HFFc6 (cell line): ENCODE measurements around the gene COL5A2. TPM values are rescaled to one million over a fixed set of nuclear protein-coding genes. Genes with fewer than 3 reads are reported as not detected.

ENCODE experiments used
- DNase-seq: peaks from one replicate; pipeline ENCODE4 v3.0.0-alpha.2; 2018
- H3K27ac Mint-ChIP-seq: 2 replicates; pipeline ENCODE4 v1.8.0; 2020; ENCODE audit warnings: mild to moderate bottlenecking, mixed read lengths
- H3K27me3 Mint-ChIP-seq: 2 replicates; pipeline ENCODE4 v1.8.0; 2021; ENCODE audit warnings: mild to moderate bottlenecking, moderate library complexity, mixed read lengths; ENCODE audit not compliant: insufficient read depth
- H3K36me3 Mint-ChIP-seq: 2 replicates; pipeline ENCODE4 v1.8.0; 2021; ENCODE audit warnings: low read depth, mixed read lengths
- H3K4me1 Mint-ChIP-seq: 2 replicates; pipeline ENCODE4 v1.8.0; 2020; ENCODE audit warnings: low read depth, mixed read lengths
- H3K4me3 Mint-ChIP-seq: 2 replicates; pipeline ENCODE4 v1.8.0; 2020; ENCODE audit warnings: mild to moderate bottlenecking, moderate library complexity, mixed read lengths
- H3K9me3 Mint-ChIP-seq: 2 replicates; pipeline ENCODE4 v1.8.0; 2020; ENCODE audit warnings: mild to moderate bottlenecking, mixed read lengths
- CTCF ChIP-seq: fragments of 200-600 bp; sonication (generic); IDR thresholded peaks from 2 replicates; pipeline ENCODE4 v1.5.0; 2021; ENCODE audit warnings: antibody characterized with exemption, mild to moderate bottlenecking
- total RNA-seq, 6 experiments: library from RNA; stranded (reverse); fragmentation: NEBNext Ultra II Directional; extraction: Animal tissue kit (Norgen Biotek cat#: 25700); gene quantifications; 2 replicates in 1 of 6; 3 replicates in 5 of 6; pipeline ENCODE4 v1.2.3, GENCODE V29; 2021

COL5A2 gene
- total RNA-seq, 6 experiments from 2014 or later = 265 to 388 (median 303) TPM

- Mint-ChIP-seq H3K27ac (peak overlapping the region; percentile 82), H3K4me1 (peaks cover 75% of the 10 kb centered on the region), H3K4me3 (peak overlapping the region; percentile 72), H3K36me3 (peaks cover 50% of the 10 kb centered on the region), H3K27me3 (no peaks in the 10 kb centered on the region; the same call in 1 of the 2 replicates), H3K9me3 (no peaks in the 10 kb centered on the region)
- no peak for TF ChIP-seq CTCF
- peak; percentile 66 for DNase-seq
Measured at GRCh38 chr2:189143925-189144324, 35.6 kb downstream of the COL5A2 start.

DNA sequence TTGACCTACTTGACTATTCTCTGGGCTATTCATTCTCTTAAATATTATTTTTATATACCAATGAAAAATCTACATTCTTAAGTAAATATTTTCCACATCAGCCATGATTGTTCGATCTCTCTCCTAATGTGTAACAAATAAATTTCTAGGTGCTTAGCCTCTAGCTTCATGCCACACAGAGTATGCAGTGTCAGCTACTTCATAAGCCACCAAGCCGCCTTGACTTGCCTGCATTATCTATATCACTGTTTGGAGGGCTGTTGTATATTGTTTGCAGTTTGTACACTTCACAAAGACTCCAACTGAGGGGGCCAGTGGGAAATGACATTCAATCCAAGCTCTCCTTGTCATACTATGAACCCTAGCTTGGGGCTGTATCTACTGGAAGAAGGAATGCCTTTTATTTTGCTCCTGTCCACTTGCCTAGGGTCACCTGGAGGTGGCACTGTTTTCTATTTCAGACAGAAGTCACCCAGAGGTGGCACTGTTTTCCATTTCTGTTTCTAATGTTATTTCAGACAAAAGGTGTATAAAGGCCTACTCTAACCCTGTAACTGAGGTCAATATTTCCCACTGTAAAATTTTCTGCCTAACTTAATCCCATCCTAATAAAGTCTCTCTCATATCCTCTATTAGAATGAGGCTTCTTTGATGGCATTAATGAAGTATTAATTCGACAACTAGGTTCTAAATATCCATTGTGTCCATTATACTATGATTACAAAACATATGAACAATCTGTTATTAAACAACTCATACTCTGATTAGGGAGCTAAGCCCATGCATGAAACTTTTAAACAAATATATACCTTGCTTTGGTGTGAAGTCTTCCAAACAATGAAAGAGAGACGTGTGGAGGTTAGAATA, 36.4 kb downstream of the COL5A2 start:
- Mint-ChIP-seq H3K36me3 (peaks cover 52% of the 10 kb centered on the region), H3K9me3 (no peaks in the 10 kb centered on the region), H3K27ac (peak overlapping the region; percentile 82), H3K4me3 (peak overlapping the region; percentile 72), H3K27me3 (no peaks in the 10 kb centered on the region; the same call in 1 of the 2 replicates), H3K4me1 (peaks cover 77% of the 10 kb centered on the region)
- DNase-seq = peak; percentile 67
- TF ChIP-seq CTCF = peak; percentile 90

- Mint-ChIP-seq H3K4me1 (peaks cover 71% of the 10 kb centered on the region), H3K27ac (peak overlapping the region; percentile 48; the same call in 1 of the 2 replicates), H3K27me3 (no peaks in the 10 kb centered on the region; the same call in 1 of the 2 replicates), H3K36me3 (peaks cover 40% of the 10 kb centered on the region), H3K9me3 (no peaks in the 10 kb centered on the region), H3K4me3 (no peak overlapping the region)
- TF ChIP-seq CTCF = no peak
- no peak for DNase-seq
Measured at GRCh38 chr2:189138800-189139199, 40.8 kb downstream of the COL5A2 start.

- H3K9me3 Mint-ChIP-seq = peaks cover 5% of the 10 kb centered on the region
Measured at GRCh38 chr2:189137519-189137918, 42.0 kb downstream of the COL5A2 start.

GRCh38 chr2:189134485-189134884, 45.1 kb downstream of the COL5A2 start:
- TF ChIP-seq CTCF = no peak
- Mint-ChIP-seq H3K4me3 (no peak overlapping the region), H3K36me3 (peaks cover 41% of the 10 kb centered on the region), H3K9me3 (peaks cover 5% of the 10 kb centered on the region), H3K4me1 (peaks cover 86% of the 10 kb centered on the region), H3K27me3 (no peaks in the 10 kb centered on the region; the same call in 1 of the 2 replicates), H3K27ac (no peak overlapping the region)
- DNase-seq = no peak

More at GRCh38 chr2:189137519-189137918, 42.0 kb downstream of the COL5A2 start:
- Mint-ChIP-seq H3K4me3 (no peak overlapping the region), H3K36me3 (peaks cover 38% of the 10 kb centered on the region), H3K27me3 (no peaks in the 10 kb centered on the region; the same call in 1 of the 2 replicates), H3K27ac (peak overlapping the region; percentile 65; the same call in 1 of the 2 replicates), H3K4me1 (peaks cover 65% of the 10 kb centered on the region)
- DNase-seq = no peak
- TF ChIP-seq CTCF = no peak
